Small intestine (tissue), 7 donors: Measurements from ENCODE around the gene HEATR5B. TPM values are rescaled to one million over a fixed set of nuclear protein-coding genes. Genes with fewer than 3 reads are reported as not detected.
"Not testable (repeated sequence)": the region's sequence is repeated elsewhere in the genome, so short reads cannot be mapped to it uniquely, and the experiment has no call there.

Experiments
- DNase-seq, 2 donors: peaks; one replicate each; pipeline versions ENCODE4 v3.0.0 to v3.0.0-alpha.2; 2013
- FAIRE-seq: peaks from 2 replicates; lab custom pipeline; 2012; peaks lifted over from hg19 to GRCh38; lab: Jason Lieb, UNC
- H3K27ac ChIP-seq, 3 donors: one replicate each; pipeline ENCODE4 v1.5.1; 2013; ENCODE audit warnings: low read length in 2 of 3, mild to moderate bottlenecking in 2 of 3, control low read depth in 1 of 3, inconsistent platforms in 1 of 3, low read depth in 1 of 3, moderate library complexity in 1 of 3
- H3K27me3 ChIP-seq, 3 donors: one replicate each; pipeline ENCODE4 v1.6.1; 2013; ENCODE audit warnings: low read length in 3 of 3, inconsistent platforms in 1 of 3; ENCODE audit not compliant: control insufficient read depth in 3 of 3, insufficient read depth in 3 of 3
- H3K36me3 ChIP-seq, 3 donors: one replicate each; pipeline ENCODE4 v1.6.1; 2013; ENCODE audit warnings: low read length in 3 of 3, inconsistent platforms in 1 of 3, low read depth in 1 of 3, mild to moderate bottlenecking in 1 of 3, moderate library complexity in 1 of 3; ENCODE audit not compliant: control insufficient read depth in 3 of 3, insufficient read depth in 2 of 3
- H3K4me1 ChIP-seq, 3 donors: one replicate each; pipeline ENCODE4 v1.6.1; 2013; ENCODE audit warnings: low read length in 2 of 3, inconsistent platforms in 1 of 3, low read depth in 1 of 3, mild to moderate bottlenecking in 1 of 3, moderate library complexity in 1 of 3; ENCODE audit not compliant: control insufficient read depth in 3 of 3, insufficient read depth in 2 of 3
- H3K4me3 ChIP-seq, 3 donors: one replicate each; pipeline ENCODE4 v1.5.1; 2013; ENCODE audit warnings: low read length in 3 of 3, control low read depth in 1 of 3, inconsistent platforms in 1 of 3, low read depth in 1 of 3, mild to moderate bottlenecking in 1 of 3, moderate library complexity in 1 of 3
- H3K9me3 ChIP-seq, 2 donors: one replicate each; pipeline ENCODE4 v1.6.1; 2013; ENCODE audit warnings: low read depth in 1 of 2, low read length in 1 of 2; ENCODE audit not compliant: control insufficient read depth in 2 of 2, insufficient read depth in 1 of 2
- WGBS, 3 donors: extraction: QIAGEN DNeasy Blood & Tissue Kit; methylation state at CpG; one replicate each; pipeline ENCODE4 v1.1.7; 2013; 5-methylcytosine and 5-hydroxymethylcytosine counted together
- polyA plus RNA-seq, 4 donors: library from polyadenylated mRNA; stranded (reverse) in 3 of 4; unstranded in 1 of 4; fragments of 200-250 nt in 3 of 4; fragments of 120-200 nt in 1 of 4; gene quantifications; one replicate each; pipeline versions ENCODE4 v1.2.1 to v1.2.3, GENCODE V29; 2013
- donor health status: healthy with polysubstance abuse.
- donor health status: control.
- donor health status: control.
- donor health status: Bipolar disorder and iron deficiency.
- donor health status: healthy.

HEATR5B gene
- polyA plus RNA-seq, 4 donors = 6.2 to 18.3 (median 10.5) TPM

- DNase-seq, H3K4me3 ChIP-seq, H3K27ac ChIP-seq, FAIRE-seq, H3K27me3 ChIP-seq, H3K9me3 ChIP-seq: not testable (repeated sequence)
- H3K4me1 ChIP-seq = peaks cover 0 to 11% (median 2%) of the 10 kb centered on the region in 3 donors
- 97 to 99% (median 98%) methylated on average over 9 of the region's 9 CpGs for WGBS, 3 donors
- peaks cover 0 to 39% (median 5%) of the 10 kb centered on the region in 3 donors for H3K36me3 ChIP-seq
Observed at GRCh38 chr2:36999416-36999815, 84.8 kb downstream of the HEATR5B start.

GRCh38 chr2:36993841-36994620 lies 90.1 kb downstream of the HEATR5B start:
- Histone ChIP-seq H3K4me1 (no peaks in the 10 kb centered on the region), H3K27ac (no peak overlapping the region), H3K9me3 (no peaks in the 10 kb centered on the region), H3K36me3 (peaks cover 0 to 27% (median 0%) of the 10 kb centered on the region in 3 donors), H3K4me3 (no peak overlapping the region), H3K27me3 (no peaks in the 10 kb centered on the region)
- no peak for DNase-seq
- FAIRE-seq = no peak
- WGBS, 3 donors = 88 to 91% (median 89%) methylated on average over 6 of the region's 6 CpGs

GRCh38 chr2:36988008-36988407 lies 96.2 kb downstream of the HEATR5B start:
- no peak for FAIRE-seq
- no peaks in the 10 kb centered on the region for H3K4me1 ChIP-seq
- no peak overlapping the region for H3K4me3 ChIP-seq
- WGBS, 3 donors = 79 to 87% (median 83%) methylated on average over 6 of the region's 6 CpGs
- H3K27me3 ChIP-seq = no peaks in the 10 kb centered on the region
- peaks cover 0 to 25% (median 7%) of the 10 kb centered on the region in 3 donors for H3K36me3 ChIP-seq
- no peak overlapping the region for H3K27ac ChIP-seq
- H3K9me3 ChIP-seq = no peaks in the 10 kb centered on the region
- DNase-seq = no peak

GRCh38 chr2:36982467-36982866 lies 101.7 kb downstream of the HEATR5B start:
- Histone ChIP-seq H3K4me3 (no peak overlapping the region), H3K36me3 (peaks cover 0 to 22% (median 3%) of the 10 kb centered on the region in 3 donors), H3K27ac (no peak overlapping the region), H3K9me3 (no peaks in the 10 kb centered on the region), H3K27me3 (no peaks in the 10 kb centered on the region), H3K4me1 (peaks cover 0 to 4% (median 0%) of the 10 kb centered on the region in 3 donors)
- DNase-seq = peak; percentile 24 to 37
- 37 to 69% (median 64%) methylated on average over 3 of the region's 3 CpGs for WGBS, 3 donors
- FAIRE-seq = no peak

- Histone ChIP-seq H3K4me1 (peaks cover 0 to 4% (median 0%) of the 10 kb centered on the region in 3 donors), H3K36me3 (peaks cover 0 to 18% (median 0%) of the 10 kb centered on the region in 3 donors), H3K27me3 (no peaks in the 10 kb centered on the region), H3K4me3 (no peak overlapping the region), H3K9me3 (no peaks in the 10 kb centered on the region), H3K27ac (no peak overlapping the region)
- 21 to 62% (median 54%) methylated on average over 2 of the region's 2 CpGs for WGBS, 3 donors
- DNase-seq = peak; percentile 13 to 18
- no peak for FAIRE-seq
Observed at GRCh38 chr2:36981911-36982310, 102.3 kb downstream of the HEATR5B start.

- peaks cover 0 to 12% (median 0%) of the 10 kb centered on the region in 3 donors for H3K36me3 ChIP-seq
- H3K27ac ChIP-seq, FAIRE-seq, H3K4me3 ChIP-seq, DNase-seq, H3K4me1 ChIP-seq, H3K9me3 ChIP-seq, H3K27me3 ChIP-seq: not testable (repeated sequence)
- WGBS, 3 donors = 96 to 100% (median 98%) methylated on average over 3 of the region's 3 CpGs
Observed at GRCh38 chr2:36979007-36979406, 105.2 kb downstream of the HEATR5B start.

- no peaks in the 10 kb centered on the region for H3K4me1 ChIP-seq
- H3K27me3 ChIP-seq = no peaks in the 10 kb centered on the region
- FAIRE-seq (no peak), DNase-seq (no peak)
- H3K4me3 ChIP-seq = no peak overlapping the region
- H3K27ac ChIP-seq = no peak overlapping the region
- no peaks in the 10 kb centered on the region for H3K9me3 ChIP-seq
- H3K36me3 ChIP-seq = peaks cover 0 to 8% (median 0%) of the 10 kb centered on the region in 3 donors
- WGBS, 3 donors = 85 to 93% (median 90%) methylated on average over 2 of the region's 2 CpGs
Observed at GRCh38 chr2:36976065-36976464, 108.1 kb downstream of the HEATR5B start.

GRCh38 chr2:36975306-36975705 lies 108.9 kb downstream of the HEATR5B start:
- FAIRE-seq = no peak
- no peaks in the 10 kb centered on the region for H3K27me3 ChIP-seq
- H3K4me1 ChIP-seq = no peaks in the 10 kb centered on the region
- H3K27ac ChIP-seq = no peak overlapping the region
- 86 to 90% (median 86%) methylated on average over 8 of the region's 8 CpGs for WGBS, 3 donors
- H3K9me3 ChIP-seq = no peaks in the 10 kb centered on the region
- no peak for DNase-seq
- peaks cover 0 to 8% (median 0%) of the 10 kb centered on the region in 3 donors for H3K36me3 ChIP-seq
- no peak overlapping the region for H3K4me3 ChIP-seq
